Spleen (tissue), 7 donors: ENCODE results near the gene PLXNA2.

Source experiments
- POLR2A ChIP-seq, 3 donors: fragments of 450-650 bp; IDR thresholded peaks; one replicate each; pipeline ENCODE4 v1.5.1; 2017; ENCODE audit warnings: antibody characterized with exemption in 3 of 3, mild to moderate bottlenecking in 1 of 3
- POLR2AphosphoS5 ChIP-seq, 3 donors: sonication (generic); formaldehyde crosslinking; IDR thresholded peaks; one replicate each; pipeline ENCODE4 v1.5.1; 2017; ENCODE audit warnings: antibody characterized with exemption in 3 of 3
- TF ChIP-seq, protein P1 (sequence below), 11 experiments: fragments of 200-600 bp in 7 of 11; fragments of 450-650 bp in 4 of 11; sonication (generic) in 4 of 11; IDR thresholded peaks in 8 of 11; conservative IDR thresholded peaks in 3 of 11; 1 replicate in 7 of 11; 2 replicates in 4 of 11; pipeline versions ENCODE4 v1.4.0 to v1.8.0; 2016 to 2021; ENCODE audit warnings: antibody characterized with exemption in 11 of 11, inconsistent platforms in 4 of 11, mild to moderate bottlenecking in 1 of 11
- donor health status: DM: no; HTN: no; CAD: no; lungs with moderate emphysema.
- donor health status: DM: no; HTN: no; CAD: no.
- donor health status: DM: no; HTN: no; CAD: no.

GRCh38 chr1:208113011-208113410, 131.2 kb downstream of the PLXNA2 start:
- TF ChIP-seq, protein P1, sequence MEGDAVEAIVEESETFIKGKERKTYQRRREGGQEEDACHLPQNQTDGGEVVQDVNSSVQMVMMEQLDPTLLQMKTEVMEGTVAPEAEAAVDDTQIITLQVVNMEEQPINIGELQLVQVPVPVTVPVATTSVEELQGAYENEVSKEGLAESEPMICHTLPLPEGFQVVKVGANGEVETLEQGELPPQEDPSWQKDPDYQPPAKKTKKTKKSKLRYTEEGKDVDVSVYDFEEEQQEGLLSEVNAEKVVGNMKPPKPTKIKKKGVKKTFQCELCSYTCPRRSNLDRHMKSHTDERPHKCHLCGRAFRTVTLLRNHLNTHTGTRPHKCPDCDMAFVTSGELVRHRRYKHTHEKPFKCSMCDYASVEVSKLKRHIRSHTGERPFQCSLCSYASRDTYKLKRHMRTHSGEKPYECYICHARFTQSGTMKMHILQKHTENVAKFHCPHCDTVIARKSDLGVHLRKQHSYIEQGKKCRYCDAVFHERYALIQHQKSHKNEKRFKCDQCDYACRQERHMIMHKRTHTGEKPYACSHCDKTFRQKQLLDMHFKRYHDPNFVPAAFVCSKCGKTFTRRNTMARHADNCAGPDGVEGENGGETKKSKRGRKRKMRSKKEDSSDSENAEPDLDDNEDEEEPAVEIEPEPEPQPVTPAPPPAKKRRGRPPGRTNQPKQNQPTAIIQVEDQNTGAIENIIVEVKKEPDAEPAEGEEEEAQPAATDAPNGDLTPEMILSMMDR (IDR thresholded peaks at IDR 0.05 in 8 of 11, conservative IDR thresholded peaks at IDR 0.05 in 3 of 11), result no peak
- TF ChIP-seq POLR2AphosphoS5 (IDR thresholded peaks at IDR 0.05) (no peak), POLR2A (IDR thresholded peaks at IDR 0.05) (no peak)
